Adrenal gland (tissue), 12 donors: ENCODE results near the gene SEC22C. TPM values are rescaled to one million over a fixed set of nuclear protein-coding genes. Genes with fewer than 3 reads are reported as not detected.

Experiments
- DNase-seq, 7 donors: peaks; one replicate each; pipeline ENCODE4 v3.0.0-alpha.2; 2019 to 2020
- H3K27ac ChIP-seq, 5 donors: fragments of 200-600 bp; sonication (generic) in 4 of 5; 1 replicate in 3 of 5; 2 replicates in 2 of 5; pipeline versions ENCODE4 v1.5.1 to v1.8.0; 2016 to 2020; ENCODE audit warnings: mild to moderate bottlenecking in 1 of 5
- H3K27me3 ChIP-seq: fragments of 200-600 bp; 2 replicates; pipeline ENCODE4 v1.8.0; 2021
- H3K36me3 ChIP-seq, 2 donors: fragments of 200-600 bp; replicated peaks in 1 of 2; 1 replicate in 1 of 2; 2 replicates in 1 of 2; pipeline versions ENCODE4 v1.5.1 to v1.8.0; 2018 to 2022
- H3K4me1 ChIP-seq, 2 donors: fragments of 200-600 bp; replicated peaks in 1 of 2; 1 replicate in 1 of 2; 2 replicates in 1 of 2; pipeline versions ENCODE4 v1.5.1 to v1.8.0; 2018 to 2021
- H3K4me3 ChIP-seq, 4 donors: fragments of 200-600 bp; sonication (generic) in 3 of 4; one replicate each; pipeline ENCODE4 v1.5.1; 2016 to 2018
- H3K9me3 ChIP-seq, 3 donors: fragments of 200-600 bp; sonication (generic) in 1 of 3; replicated peaks in 1 of 3; 1 replicate in 2 of 3; 2 replicates in 1 of 3; pipeline versions ENCODE4 v1.5.1 to v1.8.0; 2016 to 2021
- POLR2A ChIP-seq, 2 donors: fragments of 450-650 bp; IDR thresholded peaks; one replicate each; pipeline ENCODE4 v1.6.1; 2017; ENCODE audit warnings: antibody characterized with exemption in 2 of 2, mild to moderate bottlenecking in 2 of 2, moderate library complexity in 1 of 2
- WGBS, 4 donors: extraction: QIAGEN DNeasy Blood & Tissue Kit in 2 of 4; methylation state at CpG; one replicate each; pipeline versions ENCODE4 v1.1.5 to v1.1.7; 2013 to 2017; 5-methylcytosine and 5-hydroxymethylcytosine counted together
- intact Hi-C, 2 donors: fragments of 100-400 bp; cut with DNase I; formaldehyde crosslinking; loops; one replicate each; pipeline versions ENCODE4 v1.14.1 to v1.15.0; 2022 to 2023
- polyA plus RNA-seq, 3 donors: library from polyadenylated mRNA; stranded (reverse); fragments of 200-250 nt in 2 of 3; fragments of 350-450 nt in 1 of 3; fragmentation: Illumina TruSeq in 1 of 3; extraction: RNeasy Lipid Tissue Mini Kit (QIAGEN cat#74804) in 1 of 3; gene quantifications; one replicate each; pipeline ENCODE4 v1.2.3, GENCODE V29; 2013 to 2014
- total RNA-seq, 9 donors: library from RNA; depleted of rRNA in 4 of 9; stranded (reverse); fragments of >200 nt in 4 of 9; fragments of 120-200 nt in 1 of 9; fragmentation: NEBNext Ultra II Directional in 1 of 9; extraction: Animal tissue kit (Norgen Biotek cat#: 25700) in 1 of 9; gene quantifications; one replicate each; pipeline versions ENCODE4 v1.1.0 to v1.2.4, GENCODE V29; 2013 to 2023
- TF ChIP-seq, protein P1 (sequence below), 6 experiments: fragments of 450-650 bp in 4 of 6; fragments of 200-600 bp in 2 of 6; sonication (generic) in 1 of 6; IDR thresholded peaks; 1 replicate in 5 of 6; 2 replicates in 1 of 6; pipeline versions ENCODE4 v1.5.1 to v1.8.0; 2016 to 2021; ENCODE audit warnings: antibody characterized with exemption in 6 of 6, mild to moderate bottlenecking in 2 of 6, moderate library complexity in 1 of 6
- donor health status: healthy with polysubstance abuse.
- donor health status: Bipolar disorder and iron deficiency.
- donor health status: DM: yes; HTN: yes; CAD: no.
- donor health status: DM: no; HTN: no; CAD: no.
- donor health status: DM: no; HTN: no; CAD: no.
- donor health status: DM: yes; HTN: yes; CAD: no.

The SEC22C gene
- total and polyA plus RNA-seq, 12 donors: 13.7 to 65.7 (median 41.8) TPM

DNA sequence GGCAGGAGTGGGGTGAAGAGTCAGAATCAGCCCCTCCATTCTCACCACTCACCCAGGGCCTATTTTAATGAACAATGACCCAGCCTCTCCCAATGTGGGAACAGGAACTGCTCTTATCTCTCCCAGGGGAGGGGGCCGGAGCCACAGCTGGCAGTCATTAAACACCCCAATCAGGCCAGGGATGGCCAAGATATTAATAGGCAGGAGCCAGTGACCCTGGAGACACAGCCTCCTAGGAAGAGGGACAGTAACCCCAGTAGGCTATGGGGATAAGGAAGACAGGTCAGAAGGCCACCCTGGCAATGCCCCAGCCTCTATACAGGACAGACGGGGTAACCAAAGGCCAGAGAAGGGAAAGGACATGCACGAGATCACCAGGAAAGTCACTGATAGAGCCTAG, 40.7 kb downstream of the SEC22C start:
- Histone ChIP-seq H3K4me3 (no peak overlapping the region), H3K9me3 (no peaks in the 10 kb centered on the region), H3K27ac (no peak overlapping the region), H3K36me3 (no peaks in the 10 kb centered on the region), H3K4me1 (no peaks in the 10 kb centered on the region), H3K27me3 (no peaks in the 10 kb centered on the region)
- intact Hi-C loops: no loop called here
- 37 to 42% (median 41%) methylated on average over 2 to 3 of the region's 3 CpGs for WGBS, 4 donors
- DNase-seq: peak in 1 of 7 donors; percentile 33
- TF ChIP-seq POLR2A (IDR thresholded peaks at IDR 0.05): no peak
- TF ChIP-seq, protein P1, sequence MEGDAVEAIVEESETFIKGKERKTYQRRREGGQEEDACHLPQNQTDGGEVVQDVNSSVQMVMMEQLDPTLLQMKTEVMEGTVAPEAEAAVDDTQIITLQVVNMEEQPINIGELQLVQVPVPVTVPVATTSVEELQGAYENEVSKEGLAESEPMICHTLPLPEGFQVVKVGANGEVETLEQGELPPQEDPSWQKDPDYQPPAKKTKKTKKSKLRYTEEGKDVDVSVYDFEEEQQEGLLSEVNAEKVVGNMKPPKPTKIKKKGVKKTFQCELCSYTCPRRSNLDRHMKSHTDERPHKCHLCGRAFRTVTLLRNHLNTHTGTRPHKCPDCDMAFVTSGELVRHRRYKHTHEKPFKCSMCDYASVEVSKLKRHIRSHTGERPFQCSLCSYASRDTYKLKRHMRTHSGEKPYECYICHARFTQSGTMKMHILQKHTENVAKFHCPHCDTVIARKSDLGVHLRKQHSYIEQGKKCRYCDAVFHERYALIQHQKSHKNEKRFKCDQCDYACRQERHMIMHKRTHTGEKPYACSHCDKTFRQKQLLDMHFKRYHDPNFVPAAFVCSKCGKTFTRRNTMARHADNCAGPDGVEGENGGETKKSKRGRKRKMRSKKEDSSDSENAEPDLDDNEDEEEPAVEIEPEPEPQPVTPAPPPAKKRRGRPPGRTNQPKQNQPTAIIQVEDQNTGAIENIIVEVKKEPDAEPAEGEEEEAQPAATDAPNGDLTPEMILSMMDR (IDR thresholded peaks at IDR 0.05): no peak

DNA sequence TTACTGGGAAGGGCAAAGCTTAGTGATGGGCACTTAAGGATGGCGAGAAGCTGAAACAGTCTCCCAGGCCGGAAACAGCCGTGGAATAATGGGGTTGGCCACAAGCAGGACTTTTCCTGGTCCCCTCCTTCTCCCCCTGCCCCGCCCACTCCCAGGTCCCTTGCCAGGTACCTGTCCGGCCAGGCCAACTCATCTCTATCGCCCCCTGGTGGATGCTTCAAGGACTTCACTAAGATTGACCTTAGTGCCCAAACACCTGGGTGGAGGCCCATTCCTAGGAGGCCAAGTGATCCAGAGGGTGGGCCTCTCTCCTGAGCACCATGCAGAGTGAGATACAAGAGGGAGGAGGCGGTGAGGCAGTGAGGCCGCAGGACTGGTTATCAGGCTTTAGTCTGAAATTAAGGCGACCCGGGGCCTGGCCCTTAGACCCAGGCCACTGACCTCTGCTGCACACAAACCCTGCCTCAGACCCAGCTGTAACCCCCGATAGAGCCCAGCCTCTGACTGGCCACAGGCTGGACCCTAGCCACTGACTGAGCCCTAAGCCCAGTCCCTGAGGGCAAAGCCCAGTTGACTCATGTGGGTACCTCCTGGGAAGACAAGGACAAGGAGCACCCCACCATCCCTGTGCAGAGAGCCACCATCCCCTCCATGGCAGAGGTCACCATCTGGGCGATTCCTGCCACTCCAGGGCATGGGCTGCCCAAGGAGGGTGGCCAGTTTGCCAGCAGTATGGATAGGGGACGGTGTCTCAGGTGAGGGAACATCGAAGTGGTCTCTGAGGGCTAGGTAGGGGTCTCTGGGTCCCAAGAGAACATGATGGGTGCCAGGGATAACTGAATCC, 41.7 kb downstream of the SEC22C start:
- intact Hi-C loops: no loop called here
- TF ChIP-seq, protein P1 (IDR thresholded peaks at IDR 0.05): peak; percentile 38 to 71 (median 67)
- TF ChIP-seq POLR2A (IDR thresholded peaks at IDR 0.05): no peak
- Histone ChIP-seq H3K27me3 (no peaks in the 10 kb centered on the region), H3K4me1 (no peaks in the 10 kb centered on the region), H3K36me3 (no peaks in the 10 kb centered on the region), H3K9me3 (no peaks in the 10 kb centered on the region), H3K4me3 (no peak overlapping the region), H3K27ac (no peak overlapping the region)
- WGBS, 4 donors: 61 to 72% (median 67%) methylated on average over 8 to 14 of the region's 14 CpGs
- peak; percentile 33 to 74 (median 47) for DNase-seq

DNA sequence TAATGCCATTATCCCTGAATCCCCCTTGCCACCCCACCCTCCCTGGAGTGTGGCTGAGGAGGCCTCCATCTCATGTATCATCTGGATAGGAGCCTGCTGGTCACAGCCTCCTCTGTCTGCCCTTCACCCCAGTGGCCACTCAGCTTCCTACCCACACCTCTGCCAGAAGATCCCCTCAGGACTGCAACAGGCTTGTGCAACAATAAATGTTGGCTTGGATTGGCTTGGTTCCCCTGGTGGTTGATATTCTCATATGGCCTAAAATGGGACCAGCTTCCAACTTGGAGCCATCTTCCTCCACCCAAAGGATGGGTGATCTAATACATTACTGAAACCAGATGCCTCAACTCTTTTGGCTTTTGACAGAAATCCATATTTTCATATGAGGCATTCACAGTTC, 44.4 kb downstream of the SEC22C start:
- Histone ChIP-seq H3K9me3 (no peaks in the 10 kb centered on the region), H3K4me3 (no peak overlapping the region), H3K36me3 (no peaks in the 10 kb centered on the region), H3K4me1 (no peaks in the 10 kb centered on the region), H3K27ac (no peak overlapping the region), H3K27me3 (no peaks in the 10 kb centered on the region)
- no peak for DNase-seq
- TF ChIP-seq POLR2A (IDR thresholded peaks at IDR 0.05): no peak
- TF ChIP-seq, protein P1 (IDR thresholded peaks at IDR 0.05): no peak
- intact Hi-C loops: no loop called here

DNA sequence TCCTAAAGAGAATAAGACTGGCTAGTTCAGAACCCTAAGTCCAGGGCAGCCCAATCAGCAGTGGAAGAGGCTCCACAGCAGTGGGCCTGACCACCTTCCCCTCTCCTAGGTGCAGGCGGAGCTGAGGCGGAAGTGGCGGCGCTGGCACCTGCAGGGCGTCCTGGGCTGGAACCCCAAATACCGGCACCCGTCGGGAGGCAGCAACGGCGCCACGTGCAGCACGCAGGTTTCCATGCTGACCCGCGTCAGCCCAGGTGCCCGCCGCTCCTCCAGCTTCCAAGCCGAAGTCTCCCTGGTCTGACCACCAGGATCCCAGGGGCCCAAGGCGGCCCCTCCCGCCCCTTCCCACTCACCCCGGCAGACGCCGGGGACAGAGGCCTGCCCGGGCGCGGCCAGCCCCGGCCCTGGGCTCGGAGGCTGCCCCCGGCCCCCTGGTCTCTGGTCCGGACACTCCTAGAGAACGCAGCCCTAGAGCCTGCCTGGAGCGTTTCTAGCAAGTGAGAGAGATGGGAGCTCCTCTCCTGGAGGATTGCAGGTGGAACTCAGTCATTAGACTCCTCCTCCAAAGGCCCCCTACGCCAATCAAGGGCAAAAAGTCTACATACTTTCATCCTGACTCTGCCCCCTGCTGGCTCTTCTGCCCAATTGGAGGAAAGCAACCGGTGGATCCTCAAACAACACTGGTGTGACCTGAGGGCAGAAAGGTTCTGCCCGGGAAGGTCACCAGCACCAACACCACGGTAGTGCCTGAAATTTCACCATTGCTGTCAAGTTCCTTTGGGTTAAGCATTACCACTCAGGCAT, 45.6 kb downstream of the SEC22C start:
- H3K4me3 ChIP-seq: no peak overlapping the region
- no peaks in the 10 kb centered on the region for H3K4me1 ChIP-seq
- intact Hi-C loops: no loop called here
- DNase-seq: peak in 1 of 7 donors; percentile 25
- no peaks in the 10 kb centered on the region for H3K9me3 ChIP-seq
- no peaks in the 10 kb centered on the region for H3K36me3 ChIP-seq
- no peak overlapping the region for H3K27ac ChIP-seq
- no peaks in the 10 kb centered on the region for H3K27me3 ChIP-seq
- WGBS, 4 donors: 74 to 87% (median 80%) methylated on average over 12 to 35 of the region's 35 CpGs
- no peak for TF ChIP-seq POLR2A (IDR thresholded peaks at IDR 0.05)
- TF ChIP-seq, protein P1 (IDR thresholded peaks at IDR 0.05): peak in 2 of 6 experiments; percentile 30 to 32
